SU-DHL-6 (cell line): ENCODE measurements around the gene OR6Q1.

Experiments
- CTCF ChIP-seq: fragments of 200-600 bp; sonication (generic); IDR thresholded peaks from one replicate; pipeline ENCODE4 v1.5.1; 2017; ENCODE audit warnings: antibody characterized with exemption, mild to moderate bottlenecking, low read length, moderate library complexity; ENCODE audit not compliant: insufficient read depth, poor library complexity, severe bottlenecking
- EZH2phosphoT487 ChIP-seq: fragments of 200-600 bp; sonication (generic), shearing (Covaris generic); conservative IDR thresholded peaks from 2 replicates; pipeline ENCODE4 v1.6.1; 2018; ENCODE audit warnings: mild to moderate bottlenecking, antibody characterized with exemption, low read length, moderate library complexity, mixed read lengths

- TF ChIP-seq CTCF: no peak
- no peak for TF ChIP-seq EZH2phosphoT487
These were observed 30.1 kb upstream of the OR6Q1 start for GRCh38 chr11:58000699-58001098.
